OCI-LY7 (cell line): Measurements from ENCODE around the gene BHLHE41. TPM values are rescaled to one million over a fixed set of nuclear protein-coding genes. Genes with fewer than 3 reads are reported as not detected.
A peak's percentile ranks its signal among the peaks of the same experiment; 100 is the strongest.

Source experiments
- BruUV-seq: library from RNA; stranded (reverse); fragments of 400-500 nt; replicated peaks from 2 replicates; lab custom pipeline; 2021; lab: Mats Ljungman, UMichigan
- CTCF ChIA-PET: fragments of 300-600 bp; sonication (Branson Sonifier 250); formaldehyde crosslinking; loops from one replicate; lab custom pipeline; 2022; ENCODE audit warnings: antibody characterized with exemption; ENCODE audit not compliant: unreplicated experiment; lab: Charles Lee
- POLR2A ChIA-PET: fragments of 300-600 bp; sonication (Branson Sonifier 250); formaldehyde crosslinking; loops from one replicate; lab custom pipeline; 2022; ENCODE audit warnings: antibody characterized with exemption; lab: Charles Lee
- DNase-seq: peaks from one replicate; pipeline ENCODE4 v3.0.0-alpha.2; 2015; ENCODE audit warnings: low spot score
- H2AFZ ChIP-seq: fragments of 200-600 bp; sonication (generic), shearing (Covaris generic); 2 replicates; pipeline ENCODE4 v1.6.1; 2014; ENCODE audit warnings: mild to moderate bottlenecking, antibody characterized with exemption, low read length, moderate library complexity
- H3K27ac ChIP-seq: fragments of 200-600 bp; sonication (generic); 2 replicates; pipeline ENCODE4 v1.5.1; 2014; ENCODE audit warnings: mixed run types, low read depth, mild to moderate bottlenecking, moderate library complexity, low read length, inconsistent platforms; ENCODE audit not compliant: poor library complexity, severe bottlenecking
- H3K36me3 ChIP-seq: fragments of 200-600 bp; sonication (generic); 2 replicates; pipeline ENCODE4 v1.6.1; 2014; ENCODE audit warnings: mild to moderate bottlenecking, antibody characterized with exemption, low read length, moderate library complexity, mixed read lengths; ENCODE audit not compliant: insufficient read depth
- H3K4me1 ChIP-seq: fragments of 200-600 bp; sonication (generic); 2 replicates; pipeline ENCODE4 v1.5.1; 2014; ENCODE audit warnings: mild to moderate bottlenecking, low read length; ENCODE audit not compliant: insufficient read depth, poor library complexity, severe bottlenecking
- H3K4me2 ChIP-seq: fragments of 200-600 bp; sonication (generic); 2 replicates; pipeline ENCODE4 v1.6.1; 2014; ENCODE audit warnings: mild to moderate bottlenecking, low read length
- H3K4me3 ChIP-seq: fragments of 200-600 bp; sonication (generic); 2 replicates; pipeline ENCODE4 v1.5.1; 2014; ENCODE audit warnings: mild to moderate bottlenecking, low read depth, low read length; ENCODE audit not compliant: poor library complexity, severe bottlenecking
- H3K79me2 ChIP-seq: fragments of 200-600 bp; sonication (generic); 2 replicates; pipeline ENCODE4 v1.6.1; 2016; ENCODE audit warnings: low read depth, mild to moderate bottlenecking, low read length, moderate library complexity, mixed read lengths; ENCODE audit not compliant: insufficient read depth
- H3K9me2 ChIP-seq: fragments of 200-600 bp; sonication (generic); 2 replicates; pipeline ENCODE4 v1.6.1; 2016; ENCODE audit warnings: mild to moderate bottlenecking, low read length, mixed read lengths; ENCODE audit not compliant: insufficient read depth
- H3K9me3 ChIP-seq: fragments of 200-600 bp; sonication (generic); 2 replicates; pipeline ENCODE4 v1.6.1; 2014; ENCODE audit warnings: mild to moderate bottlenecking, mixed run types, low read length, mixed read lengths
- H4K20me1 ChIP-seq: fragments of 200-600 bp; sonication (generic); 2 replicates; pipeline ENCODE4 v1.6.1; 2014; ENCODE audit warnings: mild to moderate bottlenecking, antibody characterized with exemption, low read length, moderate library complexity, mixed read lengths; ENCODE audit not compliant: insufficient read depth
- EZH2phosphoT487 ChIP-seq: fragments of 200-600 bp; sonication (generic); IDR thresholded peaks from 2 replicates; pipeline ENCODE4 v1.6.1; 2018; ENCODE audit warnings: low read depth, borderline replicate concordance, mild to moderate bottlenecking, mixed run types, antibody characterized with exemption, low read length, moderate library complexity, mixed read lengths
- intact Hi-C: fragments of 100-400 bp; cut with micrococcal nuclease; formaldehyde crosslinking; loops from one replicate; pipeline ENCODE4 v1.10.0; 2022; ENCODE audit not compliant: unreplicated experiment
- total RNA-seq, 2 experiments: library from RNA; depleted of rRNA in 1 of 2; stranded (reverse); fragments of >200 nt in 1 of 2; shearing (Covaris generic) in 1 of 2; gene quantifications; 2 replicates each; pipeline ENCODE4 v1.2.3, GENCODE V29; 2014 to 2022
- TF ChIP-seq, protein P1 (sequence below): fragments of 200-600 bp; sonication (generic); conservative IDR thresholded peaks from 2 replicates; pipeline ENCODE4 v1.5.1; 2014; ENCODE audit warnings: mild to moderate bottlenecking, antibody characterized with exemption, low read length, moderate library complexity, mixed read lengths

Gene BHLHE41
- total RNA-seq, 2 experiments from 2014 or later, result not detected

DNA sequence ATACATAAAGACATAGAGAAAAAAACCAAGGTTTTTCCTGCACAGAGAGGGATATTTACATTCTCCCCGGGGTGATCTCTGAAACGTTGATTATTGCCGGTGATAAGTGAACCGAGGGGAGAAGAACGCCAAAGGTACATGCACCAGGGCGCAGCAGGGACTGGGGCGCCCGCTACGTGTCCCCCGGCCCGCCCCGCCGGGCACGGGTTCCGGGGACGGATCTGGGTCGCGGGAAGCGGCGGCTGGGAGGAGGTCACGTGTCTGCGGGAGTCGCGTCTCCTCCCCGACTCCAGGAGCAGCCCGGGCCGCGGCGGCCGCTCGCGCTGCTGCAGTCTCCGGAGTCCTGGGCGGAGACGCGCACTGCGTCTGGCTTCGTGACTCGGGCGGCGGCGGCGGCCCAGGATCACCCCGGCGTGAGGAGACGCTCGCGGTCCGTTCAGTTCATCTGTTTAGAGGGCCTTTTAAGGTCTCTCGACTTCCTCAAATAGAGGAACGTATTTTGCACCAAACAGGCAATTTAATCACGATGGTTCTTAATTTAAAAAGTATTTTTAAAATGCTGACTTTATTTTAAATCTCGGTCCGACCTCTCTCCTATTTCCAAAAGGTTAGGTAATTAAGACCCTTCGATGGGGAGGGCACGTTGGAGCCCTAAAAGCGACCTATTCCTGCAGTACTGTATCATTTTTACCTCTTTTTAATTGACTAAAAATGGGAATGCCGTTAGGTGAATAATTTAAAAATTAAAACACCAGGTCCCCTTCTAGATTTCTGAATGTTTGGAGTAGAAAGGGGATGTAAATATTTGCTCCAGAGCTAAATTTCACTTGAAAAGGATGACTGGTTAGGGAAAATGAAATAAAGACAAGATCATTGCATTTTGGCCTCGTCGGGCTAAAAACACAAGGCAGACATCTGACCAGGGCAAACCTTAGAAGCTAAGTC is 1.8 kb upstream of the BHLHE41 start:
- H3K9me3 ChIP-seq, result no peaks in the 10 kb centered on the region
- BruUV-seq, result no TSS peak
- H3K4me2 ChIP-seq, result no peak overlapping the region; the same call in 1 of the 2 replicates
- POLR2A ChIA-PET, result interaction anchor here (0.5 kb wide), 1 partner anchor 1201 kb away, joined by 6 read pairs; no protein-coding TSS in a partner anchor
- intact Hi-C loops, result loop anchor here (10.0 kb wide), 1 partner anchor 308 kb away; no protein-coding TSS in a partner anchor
- H3K79me2 ChIP-seq, result no peaks in the 10 kb centered on the region
- no peak overlapping the region for H2AFZ ChIP-seq
- H3K36me3 ChIP-seq, result no peaks in the 10 kb centered on the region
- H3K4me3 ChIP-seq, result no peak overlapping the region
- H4K20me1 ChIP-seq, result no peaks in the 10 kb centered on the region; the same call in 1 of the 2 replicates
- TF ChIP-seq, protein P1, sequence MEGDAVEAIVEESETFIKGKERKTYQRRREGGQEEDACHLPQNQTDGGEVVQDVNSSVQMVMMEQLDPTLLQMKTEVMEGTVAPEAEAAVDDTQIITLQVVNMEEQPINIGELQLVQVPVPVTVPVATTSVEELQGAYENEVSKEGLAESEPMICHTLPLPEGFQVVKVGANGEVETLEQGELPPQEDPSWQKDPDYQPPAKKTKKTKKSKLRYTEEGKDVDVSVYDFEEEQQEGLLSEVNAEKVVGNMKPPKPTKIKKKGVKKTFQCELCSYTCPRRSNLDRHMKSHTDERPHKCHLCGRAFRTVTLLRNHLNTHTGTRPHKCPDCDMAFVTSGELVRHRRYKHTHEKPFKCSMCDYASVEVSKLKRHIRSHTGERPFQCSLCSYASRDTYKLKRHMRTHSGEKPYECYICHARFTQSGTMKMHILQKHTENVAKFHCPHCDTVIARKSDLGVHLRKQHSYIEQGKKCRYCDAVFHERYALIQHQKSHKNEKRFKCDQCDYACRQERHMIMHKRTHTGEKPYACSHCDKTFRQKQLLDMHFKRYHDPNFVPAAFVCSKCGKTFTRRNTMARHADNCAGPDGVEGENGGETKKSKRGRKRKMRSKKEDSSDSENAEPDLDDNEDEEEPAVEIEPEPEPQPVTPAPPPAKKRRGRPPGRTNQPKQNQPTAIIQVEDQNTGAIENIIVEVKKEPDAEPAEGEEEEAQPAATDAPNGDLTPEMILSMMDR, result no peak
- TF ChIP-seq EZH2phosphoT487, result no peak; the same call in 1 of the 2 replicates
- no peaks in the 10 kb centered on the region for H3K9me2 ChIP-seq
- H3K27ac ChIP-seq, result no peak overlapping the region
- H3K4me1 ChIP-seq, result no peaks in the 10 kb centered on the region
- no peak for DNase-seq
- CTCF ChIA-PET, result no interaction called here

DNA sequence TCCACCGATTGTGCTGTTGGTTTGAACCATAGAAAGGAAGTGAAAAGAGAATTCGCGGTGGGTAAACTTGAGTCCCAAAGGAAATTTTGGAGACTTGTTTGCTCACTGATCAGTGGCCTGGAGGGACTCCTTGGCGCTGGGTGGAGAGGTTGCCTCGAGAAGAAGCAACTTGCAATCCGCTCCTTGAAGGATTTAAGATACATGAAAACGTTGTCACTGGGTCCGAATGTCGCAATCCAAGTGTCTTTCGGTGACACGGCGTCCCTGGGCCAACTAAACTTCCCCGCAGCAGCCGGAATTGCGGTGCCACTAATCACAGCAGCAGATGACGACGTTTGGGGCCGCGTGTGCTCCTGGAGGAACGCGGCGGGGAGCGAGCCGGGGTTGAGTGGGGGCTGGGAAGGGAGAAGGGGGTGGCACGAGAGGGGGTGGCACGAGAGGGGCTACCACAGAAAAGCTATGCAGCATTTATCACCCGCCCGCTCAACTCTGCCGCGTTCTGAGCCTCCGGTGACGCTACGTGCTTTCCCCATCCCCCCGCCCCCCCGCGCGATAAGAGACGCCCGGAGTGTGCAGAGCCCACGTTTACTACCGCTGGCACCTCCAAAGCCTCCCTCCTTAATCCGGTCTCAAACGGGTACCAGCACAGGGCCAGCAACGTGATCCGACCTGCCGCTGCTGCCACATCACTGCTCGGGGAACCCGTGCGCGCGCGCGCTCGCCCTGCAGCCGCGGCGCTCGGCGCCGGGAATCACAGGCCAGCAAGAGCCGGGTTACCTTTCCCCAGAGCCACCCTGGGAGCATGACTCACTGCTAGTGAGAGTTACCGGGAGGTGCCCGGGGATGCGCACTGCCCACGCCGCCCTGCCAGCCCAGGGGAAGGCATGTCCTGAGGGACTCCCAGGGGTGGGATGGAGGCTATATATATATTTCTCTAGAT is 833 bp upstream of the BHLHE41 start:
- no peaks in the 10 kb centered on the region for H3K4me1 ChIP-seq
- H3K9me2 ChIP-seq, result no peaks in the 10 kb centered on the region
- H3K36me3 ChIP-seq, result no peaks in the 10 kb centered on the region
- POLR2A ChIA-PET, result no interaction called here
- no peak overlapping the region for H2AFZ ChIP-seq
- no TSS peak for BruUV-seq
- intact Hi-C loops, result loop anchor here (10.0 kb wide), 1 partner anchor 309 kb away; no protein-coding TSS in a partner anchor
- CTCF ChIA-PET, result no interaction called here
- no peak overlapping the region for H3K27ac ChIP-seq
- TF ChIP-seq, protein P1, result no peak
- TF ChIP-seq EZH2phosphoT487, result peak; percentile 69
- no peak overlapping the region for H3K4me3 ChIP-seq
- H3K79me2 ChIP-seq, result no peaks in the 10 kb centered on the region
- H3K9me3 ChIP-seq, result no peaks in the 10 kb centered on the region
- H3K4me2 ChIP-seq, result no peak overlapping the region; the same call in 1 of the 2 replicates
- H4K20me1 ChIP-seq, result no peaks in the 10 kb centered on the region; the same call in 1 of the 2 replicates
- DNase-seq, result no peak
